ENCODE data around the gene CWC27. TPM values are rescaled to one million over a fixed set of nuclear protein-coding genes. Genes with fewer than 3 reads are reported as not detected.

CWC27 gene
- total and polyA plus RNA-seq, 2 donors from 2014 or later: 16.5 to 17.3 TPM

DNA sequence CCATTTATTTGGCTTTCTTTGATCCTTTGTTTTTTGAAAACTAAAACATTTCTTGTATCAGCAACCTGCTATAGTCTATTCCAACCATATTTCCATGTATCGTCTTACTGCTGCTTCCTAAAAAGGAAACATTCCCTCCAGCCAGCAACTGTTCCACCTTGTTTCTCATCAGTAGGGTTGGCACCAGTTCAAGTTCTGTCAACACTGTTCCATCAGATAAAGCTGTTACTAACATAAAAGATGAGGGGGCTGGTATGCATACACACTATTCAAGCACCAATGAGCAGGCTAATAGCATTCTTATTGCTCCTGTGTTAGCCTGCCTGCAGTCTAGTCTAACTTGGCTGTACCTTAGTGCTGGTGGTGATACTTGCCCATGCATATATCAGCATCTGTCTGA is 178.3 kb downstream of the CWC27 start:
- Histone ChIP-seq H3K4me1 (ENCODE audit: control insufficient read depth in 2 of 3, insufficient read depth in 2 of 3, low read depth in 1 of 3, low read length in 3 of 3) (no peaks in the 10 kb centered on the region), H3K9me3 (ENCODE audit: control insufficient read depth in 2 of 3, insufficient read depth in 1 of 3, low read length in 3 of 3) (no peaks in the 10 kb centered on the region), H3K27me3 (ENCODE audit: control insufficient read depth, insufficient read depth, low read length) (no peaks in the 10 kb centered on the region), H3K27ac (ENCODE audit: low read depth in 2 of 2, low read length in 2 of 2) (no peak overlapping the region), H3K36me3 (ENCODE audit: control insufficient read depth in 2 of 3, insufficient read depth in 3 of 3, low read length in 3 of 3) (no peaks in the 10 kb centered on the region), H3K9ac (ENCODE audit: low read length in 3 of 3) (no peak overlapping the region), H3K4me3 (ENCODE audit: low read length in 3 of 3) (no peak overlapping the region)
- DNase-seq (peak in 3 of 5 donors; percentile 16 to 71 (median 55)), FAIRE-seq (no peak)
- TF ChIP-seq, protein P1, sequence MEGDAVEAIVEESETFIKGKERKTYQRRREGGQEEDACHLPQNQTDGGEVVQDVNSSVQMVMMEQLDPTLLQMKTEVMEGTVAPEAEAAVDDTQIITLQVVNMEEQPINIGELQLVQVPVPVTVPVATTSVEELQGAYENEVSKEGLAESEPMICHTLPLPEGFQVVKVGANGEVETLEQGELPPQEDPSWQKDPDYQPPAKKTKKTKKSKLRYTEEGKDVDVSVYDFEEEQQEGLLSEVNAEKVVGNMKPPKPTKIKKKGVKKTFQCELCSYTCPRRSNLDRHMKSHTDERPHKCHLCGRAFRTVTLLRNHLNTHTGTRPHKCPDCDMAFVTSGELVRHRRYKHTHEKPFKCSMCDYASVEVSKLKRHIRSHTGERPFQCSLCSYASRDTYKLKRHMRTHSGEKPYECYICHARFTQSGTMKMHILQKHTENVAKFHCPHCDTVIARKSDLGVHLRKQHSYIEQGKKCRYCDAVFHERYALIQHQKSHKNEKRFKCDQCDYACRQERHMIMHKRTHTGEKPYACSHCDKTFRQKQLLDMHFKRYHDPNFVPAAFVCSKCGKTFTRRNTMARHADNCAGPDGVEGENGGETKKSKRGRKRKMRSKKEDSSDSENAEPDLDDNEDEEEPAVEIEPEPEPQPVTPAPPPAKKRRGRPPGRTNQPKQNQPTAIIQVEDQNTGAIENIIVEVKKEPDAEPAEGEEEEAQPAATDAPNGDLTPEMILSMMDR (IDR thresholded peaks at IDR 0.05; ENCODE audit: borderline replicate concordance, extremely low read depth, insufficient read depth): no peak
- intact Hi-C loops (cut with DNase I): no loop called here

DNA sequence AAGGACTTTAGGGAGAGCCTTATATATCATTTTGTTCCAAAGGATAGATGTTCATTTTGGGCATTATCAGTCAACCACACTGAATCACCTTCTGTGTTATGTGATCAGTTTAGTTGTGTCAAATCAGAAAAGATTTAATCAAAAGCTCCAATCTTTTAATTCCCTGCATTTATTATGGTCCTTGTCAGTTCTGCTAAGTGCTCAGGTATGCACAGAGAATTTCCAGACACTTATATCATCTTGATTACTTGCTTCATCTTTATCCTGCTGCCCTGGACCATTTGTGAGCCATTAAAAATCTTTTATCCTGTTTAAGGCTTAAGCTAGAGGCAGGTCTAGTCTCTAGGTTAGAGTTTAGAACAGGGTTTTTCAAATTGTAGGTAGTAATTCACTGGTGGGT is 179.1 kb downstream of the CWC27 start:
- Histone ChIP-seq H3K27ac (ENCODE audit: low read depth in 2 of 2, low read length in 2 of 2) (no peak overlapping the region), H3K4me1 (ENCODE audit: control insufficient read depth in 2 of 3, insufficient read depth in 2 of 3, low read depth in 1 of 3, low read length in 3 of 3) (no peaks in the 10 kb centered on the region), H3K9me3 (ENCODE audit: control insufficient read depth in 2 of 3, insufficient read depth in 1 of 3, low read length in 3 of 3) (no peaks in the 10 kb centered on the region), H3K27me3 (ENCODE audit: control insufficient read depth, insufficient read depth, low read length) (no peaks in the 10 kb centered on the region), H3K9ac (ENCODE audit: low read length in 3 of 3) (no peak overlapping the region), H3K4me3 (ENCODE audit: low read length in 3 of 3) (no peak overlapping the region), H3K36me3 (ENCODE audit: control insufficient read depth in 2 of 3, insufficient read depth in 3 of 3, low read length in 3 of 3) (no peaks in the 10 kb centered on the region)
- DNase-seq (no peak), FAIRE-seq (no peak)
- intact Hi-C loops (cut with DNase I): no loop called here
- TF ChIP-seq, protein P1 (IDR thresholded peaks at IDR 0.05; ENCODE audit: borderline replicate concordance, extremely low read depth, insufficient read depth): no peak

DNA sequence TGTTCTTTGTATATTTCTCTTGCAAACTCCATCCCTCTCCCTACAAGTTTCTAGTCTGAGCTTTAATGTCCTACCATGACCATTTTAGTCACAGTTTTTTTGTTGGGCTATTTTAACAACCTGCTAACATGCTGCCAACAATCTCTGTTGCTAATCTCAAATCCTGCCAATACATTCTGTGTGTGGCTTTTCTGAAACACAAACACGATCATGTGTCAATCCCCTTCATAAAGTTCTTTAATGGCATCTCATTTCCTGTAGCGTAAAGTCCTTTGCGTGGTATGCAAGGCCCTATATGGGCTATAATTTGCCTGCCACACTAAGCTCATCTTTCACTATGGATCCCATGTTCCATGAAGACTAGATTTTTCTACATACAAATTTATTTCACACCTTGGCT is 180.6 kb downstream of the CWC27 start:
- DNase-seq (no peak), FAIRE-seq (no peak)

More for the DNA sequence above, 180.6 kb downstream of the CWC27 start:
- no peaks in the 10 kb centered on the region for H3K27me3 ChIP-seq (ENCODE audit: control insufficient read depth, insufficient read depth, low read length)
- H3K4me1 ChIP-seq (ENCODE audit: control insufficient read depth in 2 of 3, insufficient read depth in 2 of 3, low read depth in 1 of 3, low read length in 3 of 3): no peaks in the 10 kb centered on the region
- H3K36me3 ChIP-seq (ENCODE audit: control insufficient read depth in 2 of 3, insufficient read depth in 3 of 3, low read length in 3 of 3): no peaks in the 10 kb centered on the region
- no peak overlapping the region for H3K4me3 ChIP-seq (ENCODE audit: low read length in 3 of 3)
- intact Hi-C loops (cut with DNase I): no loop called here
- H3K27ac ChIP-seq (ENCODE audit: low read depth in 2 of 2, low read length in 2 of 2): no peak overlapping the region
- TF ChIP-seq, protein P1 (IDR thresholded peaks at IDR 0.05; ENCODE audit: borderline replicate concordance, extremely low read depth, insufficient read depth): no peak
- H3K9me3 ChIP-seq (ENCODE audit: control insufficient read depth in 2 of 3, insufficient read depth in 1 of 3, low read length in 3 of 3): no peaks in the 10 kb centered on the region
- H3K9ac ChIP-seq (ENCODE audit: low read length in 3 of 3): no peak overlapping the region

Measured in kidney (tissue), 14 donors.